HG02885 (cell line): Measurements from ENCODE around the gene DBT.
"Not testable (repeated sequence)": the region's sequence is repeated elsewhere in the genome, so short reads cannot be mapped to it uniquely, and the experiment has no call there.

Source experiments
- ATAC-seq: cut with Tn5 transposase; IDR thresholded peaks from one replicate; pipeline ENCODE4 v1.9.1; 2021; ENCODE audit warnings: mild to moderate bottlenecking; ENCODE audit not compliant: unreplicated experiment, poor library complexity

DBT gene

DNA sequence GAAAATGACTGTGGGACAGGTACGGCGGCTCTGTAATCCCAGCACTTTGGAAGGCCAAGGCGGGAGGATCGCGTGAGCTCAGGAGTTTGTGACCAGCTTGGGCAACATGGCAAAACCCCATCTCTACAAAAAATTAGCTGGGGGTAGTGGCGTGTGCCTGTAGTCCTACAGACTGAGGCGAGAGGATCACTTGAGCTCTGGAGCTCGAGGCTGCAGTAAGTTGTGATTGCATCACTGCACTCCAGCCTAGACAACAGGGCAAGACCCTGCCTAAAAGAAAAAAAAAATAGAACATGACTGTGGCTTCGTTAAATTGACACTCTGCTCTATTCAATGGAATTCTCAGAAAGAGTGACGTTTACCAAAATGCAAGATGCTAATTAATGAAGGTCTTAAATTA lies 3.9 kb upstream of the DBT start:
- ATAC-seq = no peak

DNA sequence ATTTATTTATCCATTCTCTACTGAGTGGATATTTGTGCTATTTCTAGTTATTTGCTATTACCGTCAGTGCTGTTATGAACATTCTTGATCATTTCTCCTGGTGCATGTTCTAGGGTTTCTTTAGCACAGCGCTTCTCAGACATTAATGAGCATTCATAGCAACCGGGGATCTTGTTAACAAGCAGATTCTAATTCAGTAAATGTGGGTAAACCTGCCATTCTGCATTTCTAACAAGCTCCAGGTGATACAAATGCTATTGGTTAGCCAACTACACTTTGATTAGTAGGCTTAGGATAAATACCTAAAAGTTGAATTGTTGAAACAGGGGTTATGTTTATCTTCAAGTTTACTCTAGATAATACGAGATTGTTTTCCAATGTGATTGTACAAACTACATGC lies 3.3 kb upstream of the DBT start:
- no peak for ATAC-seq

DNA sequence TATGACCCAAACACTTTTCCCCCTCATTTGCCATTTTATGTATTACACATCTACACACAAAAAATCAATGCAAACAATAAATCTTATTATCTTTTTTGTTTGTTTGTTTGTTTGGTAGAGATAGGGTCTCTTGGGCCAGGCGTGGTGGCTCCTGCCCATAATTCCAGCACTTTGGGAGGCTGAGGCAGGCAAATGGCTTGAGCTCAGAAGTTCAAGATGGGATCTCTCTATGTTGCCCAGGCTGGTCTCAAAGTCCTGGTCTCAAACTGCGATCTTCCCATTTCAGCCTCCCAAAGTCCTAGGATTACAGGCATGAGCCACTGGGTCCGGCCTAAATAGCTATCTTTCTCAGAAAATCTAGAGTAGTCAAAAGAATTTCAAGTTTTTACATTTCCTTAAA lies 1.2 kb upstream of the DBT start:
- ATAC-seq = no peak

- no peak for ATAC-seq
Observed at GRCh38 chr1:100250264-100250663, 630 bp upstream of the DBT start.

DNA sequence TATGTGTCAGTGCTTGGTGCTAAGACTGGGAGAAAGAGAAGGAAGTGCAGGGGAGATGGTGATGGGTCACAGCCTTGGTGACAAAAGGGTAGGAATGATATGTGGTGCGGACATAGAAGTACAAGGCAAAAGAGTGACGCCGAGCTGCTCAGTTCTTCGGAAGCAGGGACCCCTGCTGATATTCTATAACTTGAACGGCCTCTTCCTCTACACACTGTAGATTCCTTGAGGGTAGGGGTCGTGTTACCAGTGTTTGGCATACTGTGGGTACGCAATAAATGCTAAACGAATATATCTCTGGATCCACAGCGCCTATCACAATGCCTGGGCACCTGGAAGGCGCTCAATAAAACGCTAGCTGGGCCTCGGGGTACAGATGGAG lies 488 bp downstream of the DBT start:
- no peak for ATAC-seq

DNA sequence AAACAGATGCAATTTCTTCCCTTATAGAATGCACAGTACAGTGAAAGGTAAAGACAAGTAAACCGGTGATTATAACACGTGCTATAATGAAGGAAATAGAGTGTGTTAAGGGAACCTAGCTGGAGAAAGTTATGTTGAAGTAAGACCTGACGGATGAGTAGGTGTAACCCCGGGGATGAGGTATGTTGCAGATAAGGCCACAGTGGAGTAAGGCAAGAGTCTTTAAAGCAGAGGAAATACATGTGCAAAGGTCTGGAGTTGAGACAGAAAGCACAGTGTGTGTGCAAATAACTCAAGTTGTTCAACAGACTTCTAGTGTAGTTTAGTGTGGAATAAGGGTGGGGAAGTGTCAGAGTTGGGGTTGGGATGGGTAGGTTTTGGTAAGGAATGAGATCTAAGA lies 2.9 kb downstream of the DBT start:
- no peak for ATAC-seq

GRCh38 chr1:100240631-100241030 lies 9.0 kb downstream of the DBT start:
- no peak for ATAC-seq

GRCh38 chr1:100239961-100240360 lies 9.7 kb downstream of the DBT start:
- ATAC-seq = no peak

DNA sequence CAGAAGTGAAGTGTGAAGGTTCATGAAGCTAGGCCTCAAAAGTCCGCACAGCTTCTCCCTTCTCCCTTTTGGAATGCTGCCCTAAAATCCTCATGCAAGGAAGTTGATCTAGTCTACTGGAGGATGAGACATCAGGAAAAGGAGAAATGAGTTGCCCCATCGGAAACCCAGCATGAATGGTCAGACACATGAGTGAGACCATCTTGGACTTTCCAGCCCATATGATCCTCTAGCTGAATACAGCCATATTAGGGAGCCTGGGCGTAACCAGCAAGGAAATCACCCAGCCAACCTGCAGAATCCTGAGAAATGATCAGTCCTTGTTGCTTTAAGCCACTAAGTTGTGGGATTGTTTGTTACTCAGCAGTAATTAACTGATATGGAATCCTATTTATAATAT lies 12.5 kb downstream of the DBT start:
- ATAC-seq = no peak

DNA sequence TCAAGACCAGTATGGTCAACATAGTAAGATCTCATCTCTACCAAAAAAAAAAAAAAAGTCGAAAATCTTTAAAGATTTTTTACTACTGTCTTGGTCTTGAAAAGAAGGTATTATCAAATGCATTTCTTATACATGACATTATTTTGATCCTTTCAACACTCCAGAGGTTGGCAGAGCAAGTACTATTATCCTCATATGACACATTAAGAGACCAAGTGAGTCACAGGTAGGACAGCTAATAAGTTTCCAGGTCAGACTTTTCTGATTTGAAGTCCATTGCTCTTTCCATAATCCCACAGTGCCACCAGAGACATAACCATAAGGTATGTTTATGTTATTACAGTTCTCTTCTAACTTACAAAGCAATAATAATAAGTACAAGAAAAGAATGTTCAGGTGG lies 15.2 kb downstream of the DBT start:
- no peak for ATAC-seq

DNA sequence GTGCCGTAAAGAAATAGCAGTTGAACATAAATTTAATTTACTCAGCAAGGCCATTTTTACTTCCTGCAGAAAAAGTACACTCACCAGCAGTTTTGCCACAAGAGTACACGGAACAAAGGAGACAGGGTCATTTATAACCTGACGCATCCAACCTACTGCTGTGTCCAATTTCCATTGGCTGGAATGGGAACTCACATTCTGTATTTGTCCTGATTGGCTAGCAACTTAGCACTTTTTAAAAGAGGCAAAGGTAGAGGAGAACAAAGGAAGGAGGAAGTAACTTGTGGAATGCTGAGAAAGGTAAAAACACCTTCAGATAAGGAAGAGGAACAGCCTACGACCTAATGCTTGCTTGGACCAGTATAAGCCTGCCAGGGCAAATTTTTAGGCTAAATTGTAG lies 16.1 kb downstream of the DBT start:
- ATAC-seq = not testable (repeated sequence)

GRCh38 chr1:100232156-100232555 lies 17.5 kb downstream of the DBT start:
- no peak for ATAC-seq

DNA sequence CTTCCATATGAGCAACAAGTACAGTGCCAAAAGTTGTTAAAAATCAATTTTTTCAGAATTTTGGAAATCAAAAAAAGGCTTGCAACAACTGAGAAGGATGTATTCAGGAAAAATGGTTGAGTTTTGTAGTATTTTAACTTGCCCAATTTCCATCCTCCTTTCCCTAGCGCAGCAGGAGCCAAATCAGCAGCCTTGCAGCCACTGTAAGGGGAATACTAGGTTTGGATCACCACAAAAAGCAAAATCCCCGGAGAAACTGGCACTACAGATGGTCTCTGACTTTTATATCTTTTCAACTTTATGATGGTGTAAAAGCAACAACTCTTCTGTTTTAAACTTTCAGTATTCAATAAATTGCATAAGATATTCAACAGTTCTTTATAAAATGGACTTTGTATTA lies 17.9 kb downstream of the DBT start:
- no peak for ATAC-seq

- ATAC-seq = no peak
Observed at GRCh38 chr1:100230765-100231164, 18.9 kb downstream of the DBT start.

DNA sequence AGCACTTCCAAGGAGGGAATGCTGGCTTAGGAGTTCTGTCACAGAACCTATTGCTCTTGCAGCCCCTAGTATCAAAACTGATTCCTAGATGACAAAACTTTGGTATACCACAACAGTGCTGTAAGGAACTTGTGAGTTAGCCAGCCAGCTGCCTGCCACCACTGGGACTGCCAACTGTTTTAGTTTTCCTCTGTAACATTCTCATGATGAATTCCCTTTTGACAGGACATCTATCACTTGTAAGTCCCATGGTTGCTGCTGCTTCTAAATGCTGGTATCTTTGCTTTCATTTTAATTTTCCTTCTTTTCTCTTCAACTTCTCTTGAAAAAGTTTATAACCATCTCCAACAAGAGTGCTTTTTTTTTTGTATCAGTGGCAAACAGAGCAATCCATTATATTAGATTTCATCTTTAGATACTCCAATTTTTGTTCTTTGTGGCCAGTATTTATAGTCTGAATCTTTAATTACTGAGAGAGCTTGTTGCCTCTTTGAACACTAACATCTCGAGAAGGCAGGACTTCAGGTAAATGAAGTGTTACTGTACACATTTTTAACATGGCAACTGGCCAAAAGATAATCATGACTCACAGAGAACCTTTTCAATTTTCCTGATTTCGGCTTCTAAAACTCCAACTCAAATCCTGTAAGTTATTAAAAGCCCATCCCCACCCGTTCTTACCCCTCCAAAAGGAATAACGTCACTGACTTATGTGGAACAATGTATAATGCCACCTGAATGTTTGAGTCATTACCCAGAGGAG lies 19.8 kb downstream of the DBT start:
- ATAC-seq = no peak

GRCh38 chr1:100222428-100222827 lies 27.2 kb downstream of the DBT start:
- no peak for ATAC-seq

DNA sequence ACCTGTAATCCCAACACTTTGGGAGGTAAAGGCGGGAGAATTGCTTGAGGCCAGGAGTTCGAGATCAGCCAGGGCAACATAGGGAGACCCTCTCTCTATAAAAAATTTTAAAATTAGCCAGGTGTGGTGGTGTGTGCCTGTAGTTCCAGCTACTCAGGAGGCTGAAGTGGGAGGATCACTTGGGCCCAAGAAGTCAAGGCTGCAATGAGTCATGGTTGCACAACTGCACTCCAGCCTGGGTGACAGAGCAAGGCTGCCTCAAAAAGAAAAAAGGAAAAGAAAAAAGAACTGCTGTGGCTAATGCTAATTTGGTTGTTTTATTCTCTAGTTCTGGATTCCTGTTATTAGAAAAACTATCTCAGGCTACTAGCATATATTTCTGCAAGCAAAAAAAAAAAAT lies 29.8 kb downstream of the DBT start:
- no peak for ATAC-seq

DNA sequence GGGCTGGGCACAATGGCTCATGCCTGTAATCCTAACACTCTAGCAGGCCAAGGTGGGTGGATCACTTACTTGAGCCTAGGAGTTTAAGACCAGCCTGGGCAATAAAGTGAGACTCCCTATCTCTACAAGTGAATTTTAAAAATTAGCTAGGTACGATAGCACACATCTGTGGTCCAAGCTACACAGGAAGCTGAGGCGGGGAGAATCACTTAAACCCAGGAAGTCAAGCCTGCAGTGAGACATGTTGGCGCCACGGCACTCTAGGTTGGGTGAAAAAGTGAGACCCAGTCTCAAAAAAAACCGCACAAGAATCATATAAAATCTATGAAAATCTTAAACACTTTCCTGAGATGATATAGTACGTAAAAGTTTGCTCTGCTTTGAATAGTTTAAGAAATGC lies 30.2 kb downstream of the DBT start:
- no peak for ATAC-seq

GRCh38 chr1:100217834-100218233 lies 31.8 kb downstream of the DBT start:
- ATAC-seq = no peak

GRCh38 chr1:100215101-100215500 lies 34.5 kb downstream of the DBT start:
- no peak for ATAC-seq

DNA sequence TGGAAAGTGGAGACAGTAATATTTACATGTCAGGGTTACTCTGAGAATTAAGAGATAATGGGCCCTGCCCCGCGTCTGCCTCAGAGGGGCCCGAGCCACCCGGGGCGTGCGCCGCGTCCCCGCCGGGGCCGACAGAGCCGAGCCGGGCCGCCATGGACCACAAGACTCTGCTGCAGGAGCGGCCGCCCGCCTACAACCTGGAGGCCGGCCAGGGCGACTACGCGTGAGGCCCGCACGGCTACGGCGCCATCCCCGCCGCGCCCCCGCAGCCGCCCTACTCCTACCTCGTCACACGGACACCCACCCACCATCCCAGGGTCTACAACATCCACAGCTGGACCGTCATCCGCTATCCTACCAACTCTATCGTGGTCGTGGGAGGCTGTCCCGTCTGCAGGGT lies 36.5 kb downstream of the DBT start:
- no peak for ATAC-seq

DNA sequence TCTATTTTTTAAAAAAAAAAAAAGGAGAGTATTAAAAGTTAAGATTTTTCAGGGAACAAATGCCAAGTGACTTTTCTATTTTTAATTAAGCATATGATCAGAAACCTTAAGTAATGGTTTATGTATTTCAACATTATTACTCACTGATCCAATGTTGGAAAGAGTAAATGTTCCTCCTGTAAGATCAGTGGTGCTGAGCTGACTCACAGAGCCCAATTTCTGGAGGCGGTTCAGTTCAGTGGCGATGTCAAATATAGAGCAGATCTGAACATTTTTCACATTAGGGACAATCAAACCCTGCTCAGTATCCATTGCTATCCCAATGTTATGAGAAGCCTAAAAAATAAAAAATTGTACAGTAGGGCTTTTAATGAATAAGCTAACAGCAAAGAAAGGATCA lies 43.3 kb downstream of the DBT start:
- ATAC-seq = no peak

DNA sequence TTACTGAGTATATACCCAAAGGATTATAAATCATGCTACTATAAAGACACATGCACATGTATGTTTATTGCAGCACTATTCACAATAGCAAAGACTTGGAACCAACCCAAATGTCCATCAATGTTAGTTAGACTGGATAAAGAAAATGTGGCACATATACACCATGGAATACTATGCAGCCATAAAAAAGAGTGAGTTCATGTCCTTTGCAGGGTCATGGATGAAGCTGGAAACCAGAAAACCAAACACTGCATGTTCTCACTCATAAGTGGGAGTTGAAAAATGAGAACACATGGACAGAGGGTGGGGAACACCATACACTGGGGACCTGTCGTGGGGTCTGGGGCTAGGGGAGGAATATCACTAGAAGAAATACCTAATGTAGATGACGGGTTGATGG lies 44.0 kb downstream of the DBT start:
- ATAC-seq = not testable (repeated sequence)
